ENCODE measurements around the gene ASIC4. TPM values are rescaled to one million over a fixed set of nuclear protein-coding genes. Genes with fewer than 3 reads are reported as not detected.

ASIC4 gene
- total RNA-seq, 1 donor from 2014 or later = not detected

DNA sequence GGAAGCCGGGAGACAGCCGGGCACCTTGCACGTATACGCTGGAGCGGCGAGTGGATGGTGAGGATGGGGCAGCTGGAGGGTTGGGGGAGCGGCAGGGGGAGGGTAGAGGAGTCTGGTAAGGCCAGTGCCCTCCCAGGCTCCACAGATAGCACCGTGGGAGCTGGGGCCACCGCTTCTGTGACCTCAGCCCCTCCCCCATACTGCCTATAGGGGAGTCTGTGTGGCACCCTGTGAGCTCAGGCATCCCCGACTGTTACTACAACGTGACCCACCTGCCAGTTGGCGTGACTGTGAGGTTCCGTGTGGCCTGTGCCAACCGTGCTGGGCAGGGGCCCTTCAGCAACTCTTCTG is 25.5 kb upstream of the ASIC4 start:
- H3K27me3 ChIP-seq (ENCODE audit: control insufficient read depth, insufficient read depth, low read length) = peaks cover 69% of the 10 kb centered on the region
- DNase-seq (ENCODE audit: low read depth) = no peak
- TF ChIP-seq CTCF (IDR thresholded peaks at IDR 0.05; ENCODE audit: insufficient read depth, low read length, poor library complexity, severe bottlenecking) = no peak
- no peak overlapping the region for H3K4me3 ChIP-seq (ENCODE audit: low read depth, low read length)
- no peaks in the 10 kb centered on the region for H3K36me3 ChIP-seq (ENCODE audit: control insufficient read depth, insufficient read depth, low read length)

DNA sequence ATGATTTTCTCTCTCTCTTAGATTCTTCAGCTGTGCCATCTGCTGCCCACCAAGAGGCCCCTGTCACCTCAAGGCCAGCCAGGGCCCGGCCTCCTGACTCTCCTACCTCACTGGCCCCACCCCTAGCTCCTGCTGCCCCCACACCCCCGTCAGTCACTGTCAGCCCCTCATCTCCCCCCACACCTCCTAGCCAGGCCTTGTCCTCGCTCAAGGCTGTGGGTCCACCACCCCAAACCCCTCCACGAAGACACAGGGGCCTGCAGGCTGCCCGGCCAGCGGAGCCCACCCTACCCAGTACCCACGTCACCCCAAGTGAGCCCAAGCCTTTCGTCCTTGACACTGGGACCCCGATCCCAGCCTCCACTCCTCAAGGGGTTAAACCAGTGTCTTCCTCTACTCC is 25.0 kb upstream of the ASIC4 start:
- no peak overlapping the region for H3K4me3 ChIP-seq (ENCODE audit: low read depth, low read length)
- TF ChIP-seq CTCF (IDR thresholded peaks at IDR 0.05; ENCODE audit: insufficient read depth, low read length, poor library complexity, severe bottlenecking) = no peak
- no peaks in the 10 kb centered on the region for H3K36me3 ChIP-seq (ENCODE audit: control insufficient read depth, insufficient read depth, low read length)
- no peak for DNase-seq (ENCODE audit: low read depth)
- H3K27me3 ChIP-seq (ENCODE audit: control insufficient read depth, insufficient read depth, low read length) = peaks cover 68% of the 10 kb centered on the region

DNA sequence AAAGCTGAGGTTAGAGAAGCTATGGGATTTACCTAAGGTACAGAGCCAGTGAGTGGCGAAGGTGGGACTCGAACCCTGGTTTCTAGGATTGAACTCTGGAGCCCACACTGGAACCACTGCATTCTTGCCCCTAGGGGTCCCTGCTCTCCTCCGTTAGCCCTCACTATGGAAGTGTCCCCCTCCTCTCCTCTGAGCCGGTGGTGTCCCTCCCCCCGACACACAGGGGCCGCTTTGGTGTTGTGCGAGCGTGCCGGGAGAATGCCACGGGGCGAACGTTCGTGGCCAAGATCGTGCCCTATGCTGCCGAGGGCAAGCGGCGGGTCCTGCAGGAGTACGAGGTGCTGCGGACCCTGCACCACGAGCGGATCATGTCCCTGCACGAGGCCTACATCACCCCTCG is 24.1 kb upstream of the ASIC4 start:
- peaks cover 68% of the 10 kb centered on the region for H3K27me3 ChIP-seq (ENCODE audit: control insufficient read depth, insufficient read depth, low read length)
- no peak for DNase-seq (ENCODE audit: low read depth)
- no peak for TF ChIP-seq CTCF (IDR thresholded peaks at IDR 0.05; ENCODE audit: insufficient read depth, low read length, poor library complexity, severe bottlenecking)
- H3K36me3 ChIP-seq (ENCODE audit: control insufficient read depth, insufficient read depth, low read length) = no peaks in the 10 kb centered on the region
- no peak overlapping the region for H3K4me3 ChIP-seq (ENCODE audit: low read depth, low read length)

DNA sequence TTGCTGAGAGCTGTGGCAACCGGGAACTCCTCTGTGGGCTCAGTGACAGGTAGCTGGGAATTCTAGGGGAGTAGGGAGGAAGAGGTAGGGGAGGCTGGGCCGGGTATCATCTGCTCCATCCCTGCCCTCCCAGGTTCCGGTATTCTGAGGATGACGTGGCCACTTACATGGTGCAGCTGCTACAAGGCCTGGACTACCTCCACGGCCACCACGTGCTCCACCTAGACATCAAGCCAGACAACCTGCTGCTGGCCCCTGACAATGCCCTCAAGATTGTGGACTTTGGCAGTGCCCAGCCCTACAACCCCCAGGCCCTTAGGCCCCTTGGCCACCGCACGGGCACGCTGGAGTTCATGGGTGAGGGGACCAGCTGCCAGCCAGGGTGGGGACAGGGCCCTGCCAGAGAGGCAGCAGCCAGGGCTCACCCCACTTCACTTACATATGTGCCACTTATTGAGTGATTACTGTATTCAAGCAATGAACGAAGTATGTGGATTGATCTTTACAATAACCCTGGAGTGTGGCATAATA is 23.6 kb upstream of the ASIC4 start:
- TF ChIP-seq CTCF (IDR thresholded peaks at IDR 0.05; ENCODE audit: insufficient read depth, low read length, poor library complexity, severe bottlenecking) = no peak
- DNase-seq (ENCODE audit: low read depth) = no peak
- Histone ChIP-seq H3K36me3 (ENCODE audit: control insufficient read depth, insufficient read depth, low read length) (no peaks in the 10 kb centered on the region), H3K27me3 (ENCODE audit: control insufficient read depth, insufficient read depth, low read length) (peaks cover 68% of the 10 kb centered on the region), H3K4me3 (ENCODE audit: low read depth, low read length) (no peak overlapping the region)

- H3K27me3 ChIP-seq (ENCODE audit: control insufficient read depth, insufficient read depth, low read length) = peaks cover 68% of the 10 kb centered on the region
Observed at GRCh38 chr2:219491278-219491963, 22.9 kb upstream of the ASIC4 start.

More at GRCh38 chr2:219491278-219491963, 22.9 kb upstream of the ASIC4 start:
- Histone ChIP-seq H3K4me3 (ENCODE audit: low read depth, low read length) (no peak overlapping the region), H3K36me3 (ENCODE audit: control insufficient read depth, insufficient read depth, low read length) (no peaks in the 10 kb centered on the region)
- no peak for TF ChIP-seq CTCF (IDR thresholded peaks at IDR 0.05; ENCODE audit: insufficient read depth, low read length, poor library complexity, severe bottlenecking)
- DNase-seq (ENCODE audit: low read depth) = no peak

Measured in kidney epithelial cell (primary cell).